H1 (cell line): ENCODE results near the gene NEGR1.

Experiments
- CHD2 ChIP-seq: IDR thresholded peaks from 2 replicates; pipeline ENCODE4 v1.6.1; 2012; ENCODE audit warnings: low read length, improper control_type of control experiment
- CHD7 ChIP-seq: fragments of 300-600 bp; sonication (generic); IDR thresholded peaks from 2 replicates; pipeline ENCODE4 v1.7.1; 2012; ENCODE audit warnings: low read length, moderate library complexity, mild to moderate bottlenecking, inconsistent platforms; ENCODE audit not compliant: insufficient replicate concordance
- CTCF ChIP-seq, 3 experiments: IDR thresholded peaks; 1 replicate in 2 of 3; 2 replicates in 1 of 3; pipeline versions ENCODE4 v1.5.1 to v1.6.1; 2011; ENCODE audit warnings: low read length in 3 of 3, mild to moderate bottlenecking in 3 of 3, inconsistent platforms in 2 of 3, low read depth in 1 of 3, moderate library complexity in 1 of 3; ENCODE audit not compliant: insufficient read depth in 1 of 3; ENCODE audit errors: control extremely low read depth in 1 of 3
- EP300 ChIP-seq, 2 experiments: IDR thresholded peaks; 1 replicate in 1 of 2; 2 replicates in 1 of 2; pipeline ENCODE4 v1.6.1; 2011 to 2012; ENCODE audit warnings: low read depth in 2 of 2, low read length in 2 of 2, mild to moderate bottlenecking in 2 of 2, borderline replicate concordance in 1 of 2, inconsistent platforms in 1 of 2, moderate library complexity in 1 of 2
- MAX ChIP-seq: IDR thresholded peaks from 2 replicates; pipeline ENCODE4 v1.6.1; 2012; ENCODE audit warnings: inconsistent platforms
- NANOG ChIP-seq: IDR thresholded peaks from 2 replicates; pipeline ENCODE4 v1.6.1; 2011; ENCODE audit warnings: low read length, low read depth, mild to moderate bottlenecking, inconsistent platforms; ENCODE audit not compliant: insufficient read depth, poor library complexity, severe bottlenecking
- SIN3A ChIP-seq, 2 experiments: IDR thresholded peaks in 1 of 2; conservative IDR thresholded peaks in 1 of 2; 2 replicates each; pipeline ENCODE4 v1.6.1; 2011 to 2012; ENCODE audit warnings: low read length in 2 of 2, improper control_type of control experiment in 1 of 2, low read depth in 1 of 2, mild to moderate bottlenecking in 1 of 2
- SRF ChIP-seq: IDR thresholded peaks from 2 replicates; pipeline ENCODE4 v1.6.1; 2011; ENCODE audit warnings: mild to moderate bottlenecking, low read depth, low read length, moderate library complexity
- TAF1 ChIP-seq: IDR thresholded peaks from 2 replicates; pipeline ENCODE4 v1.6.1; 2011; ENCODE audit warnings: mild to moderate bottlenecking, low read depth, low read length
- TEAD4 ChIP-seq: IDR thresholded peaks from 2 replicates; pipeline ENCODE4 v1.6.1; 2012; ENCODE audit warnings: low read depth, low read length, inconsistent platforms, mixed read lengths
- ZNF274 ChIP-seq: IDR thresholded peaks from 2 replicates; pipeline ENCODE4 v1.7.0; 2012; ENCODE audit warnings: low read length, borderline replicate concordance; ENCODE audit errors: extremely low read depth

GRCh38 chr1:71583756-71584155 is 698.6 kb downstream of the NEGR1 start:
- TF ChIP-seq SIN3A (conservative IDR thresholded peaks at IDR 0.05 in 1 of 2, IDR thresholded peaks at IDR 0.05 in 1 of 2; ENCODE audit: low read depth in 1 of 2, low read length in 2 of 2) (no peak), NANOG (no peak), MAX (no peak), CHD7 (no peak), CTCF (IDR thresholded peaks at IDR 0.05; ENCODE audit: control extremely low read depth in 1 of 3, insufficient read depth in 1 of 3, low read depth in 1 of 3, low read length in 3 of 3) (no peak), CHD2 (no peak), TAF1 (no peak), ZNF274 (no peak), TEAD4 (no peak), EP300 (IDR thresholded peaks at IDR 0.05; ENCODE audit: borderline replicate concordance in 1 of 2, low read depth in 2 of 2, low read length in 2 of 2) (no peak), SRF (no peak)
